ENCODE results near the gene CLRN3. TPM values are rescaled to one million over a fixed set of nuclear protein-coding genes. Genes with fewer than 3 reads are reported as not detected.
A peak's percentile ranks its signal among the peaks of the same experiment; 100 is the strongest.

CLRN3 gene
- total RNA-seq, 4 donors from 2014 or later, result not detected

DNA sequence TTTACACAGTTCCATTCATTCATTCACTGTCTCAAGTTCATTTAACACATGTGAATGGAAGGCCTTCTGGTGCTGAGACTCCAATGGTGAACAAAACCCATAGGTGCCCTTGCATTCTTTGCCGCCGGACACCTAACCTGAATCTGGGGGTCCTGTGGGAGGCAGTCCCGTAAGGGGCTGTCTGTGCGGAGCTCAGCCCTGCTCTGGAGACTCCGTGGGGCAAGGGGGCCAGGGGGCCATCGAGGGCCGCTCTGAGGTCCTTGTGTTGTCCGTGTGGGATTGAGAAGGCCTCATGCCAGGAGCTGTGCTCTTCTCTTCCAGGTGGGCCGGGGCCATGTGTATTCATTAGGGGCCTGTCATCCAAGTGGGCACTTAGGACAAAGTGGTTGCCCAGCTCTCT, 29.5 kb upstream of the CLRN3 start:
- Histone ChIP-seq H3K27me3 (no peaks in the 10 kb centered on the region), H3K27ac (peak overlapping the region; percentile 22 to 85 (median 76)), H3K36me3 (no peaks in the 10 kb centered on the region), H3K4me1 (peaks cover 0 to 70% (median 25%) of the 10 kb centered on the region in 4 donors), H3K4me3 (no peak overlapping the region), H3K9me3 (no peaks in the 10 kb centered on the region)
- DNase-seq (ENCODE audit: low spot score in 2 of 2), result no peak
- 91 to 98% methylated on average over 5 to 8 of the region's 9 CpGs for WGBS, 2 donors
- no peak for TF ChIP-seq POLR2A (IDR thresholded peaks at IDR 0.05)
- no peak for TF ChIP-seq CTCF (IDR thresholded peaks at IDR 0.05)
- no peak for TF ChIP-seq EP300 (IDR thresholded peaks at IDR 0.05)

- TF ChIP-seq POLR2A (IDR thresholded peaks at IDR 0.05), result no peak
- no peak for TF ChIP-seq CTCF (IDR thresholded peaks at IDR 0.05)
- peak in 1 of 2 donors; percentile 30 for TF ChIP-seq EP300 (IDR thresholded peaks at IDR 0.05)
- Histone ChIP-seq H3K27ac (peak overlapping the region; percentile 13 to 85 (median 52)), H3K4me1 (peaks cover 0 to 70% (median 25%) of the 10 kb centered on the region in 4 donors), H3K36me3 (no peaks in the 10 kb centered on the region), H3K4me3 (no peak overlapping the region), H3K27me3 (no peaks in the 10 kb centered on the region), H3K9me3 (no peaks in the 10 kb centered on the region)
- 69 to 72% methylated on average over 2 of the region's 2 CpGs for WGBS, 2 donors
- no peak for DNase-seq (ENCODE audit: low spot score in 2 of 2)
Observed at GRCh38 chr10:127921753-127922145, 29.0 kb upstream of the CLRN3 start.

- Histone ChIP-seq H3K27ac (peak overlapping the region in 3 of 4 donors; percentile 13 to 85 (median 81)), H3K4me1 (peaks cover 0 to 66% (median 23%) of the 10 kb centered on the region in 4 donors), H3K9me3 (no peaks in the 10 kb centered on the region)
Observed at GRCh38 chr10:127921075-127921752, 28.5 kb upstream of the CLRN3 start.

GRCh38 chr10:127920306-127921074, 27.7 kb upstream of the CLRN3 start:
- Histone ChIP-seq H3K27ac (peak overlapping the region in 2 of 4 donors; percentile 60 to 81), H3K4me3 (no peak overlapping the region), H3K27me3 (no peaks in the 10 kb centered on the region), H3K9me3 (no peaks in the 10 kb centered on the region), H3K36me3 (no peaks in the 10 kb centered on the region), H3K4me1 (peaks cover 0 to 60% (median 22%) of the 10 kb centered on the region in 4 donors)
- DNase-seq (ENCODE audit: low spot score in 2 of 2), result no peak
- WGBS, 2 donors, result 71 to 88% methylated on average over 9 to 11 of the region's 11 CpGs
- no peak for TF ChIP-seq POLR2A (IDR thresholded peaks at IDR 0.05)
- no peak for TF ChIP-seq EP300 (IDR thresholded peaks at IDR 0.05)
- TF ChIP-seq CTCF (IDR thresholded peaks at IDR 0.05), result no peak

More at GRCh38 chr10:127921075-127921752, 28.5 kb upstream of the CLRN3 start:
- WGBS, 2 donors, result 91 to 98% methylated on average over 11 of the region's 11 CpGs
- Histone ChIP-seq H3K4me3 (no peak overlapping the region), H3K36me3 (no peaks in the 10 kb centered on the region), H3K27me3 (no peaks in the 10 kb centered on the region)
- TF ChIP-seq CTCF (IDR thresholded peaks at IDR 0.05) (no peak), POLR2A (IDR thresholded peaks at IDR 0.05) (no peak), EP300 (IDR thresholded peaks at IDR 0.05) (no peak)
- DNase-seq (ENCODE audit: low spot score in 2 of 2), result no peak
